Eye (tissue), 1 donor: Measurements from ENCODE around the gene CDK5RAP2.
"Not testable (repeated sequence)": the region's sequence is repeated elsewhere in the genome, so short reads cannot be mapped to it uniquely, and the experiment has no call there.

Source experiments
- DNase-seq: peaks from one replicate; pipeline ENCODE4 v3.0.0-alpha.2; 2015

CDK5RAP2 gene

DNA sequence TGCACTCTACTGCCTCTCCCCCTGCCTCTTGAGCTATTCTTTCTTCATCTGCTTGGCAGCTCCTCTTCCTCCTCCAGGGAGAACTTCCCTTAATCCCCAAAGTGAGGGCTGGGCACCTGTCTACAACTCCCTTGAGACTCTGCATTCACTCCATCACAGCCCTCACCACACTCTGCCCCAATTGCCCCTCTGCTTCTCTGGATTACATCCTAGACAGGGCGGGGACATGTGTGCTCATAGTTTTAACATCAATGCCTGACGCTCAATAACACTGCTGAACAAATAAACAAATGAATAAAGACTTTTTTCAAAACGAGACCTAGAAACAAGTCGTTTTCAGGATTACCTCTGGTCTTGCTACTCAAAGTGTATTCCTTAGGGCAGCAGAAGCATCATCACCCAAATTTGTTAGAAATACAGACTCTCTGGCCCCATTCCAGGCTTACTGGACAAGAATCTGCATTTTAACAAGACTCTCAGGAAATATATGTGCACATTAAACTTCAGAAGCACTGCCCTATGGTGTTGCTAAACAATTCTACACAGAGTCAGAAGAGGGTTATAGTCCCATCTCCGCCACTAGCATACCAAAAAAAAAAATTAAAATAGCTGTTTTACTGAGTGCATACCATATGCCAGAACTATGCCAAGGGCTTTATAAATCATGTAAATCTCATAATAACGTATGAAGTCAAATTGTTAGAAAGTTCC, 115.6 kb downstream of the CDK5RAP2 start:
- DNase-seq, result no peak

DNA sequence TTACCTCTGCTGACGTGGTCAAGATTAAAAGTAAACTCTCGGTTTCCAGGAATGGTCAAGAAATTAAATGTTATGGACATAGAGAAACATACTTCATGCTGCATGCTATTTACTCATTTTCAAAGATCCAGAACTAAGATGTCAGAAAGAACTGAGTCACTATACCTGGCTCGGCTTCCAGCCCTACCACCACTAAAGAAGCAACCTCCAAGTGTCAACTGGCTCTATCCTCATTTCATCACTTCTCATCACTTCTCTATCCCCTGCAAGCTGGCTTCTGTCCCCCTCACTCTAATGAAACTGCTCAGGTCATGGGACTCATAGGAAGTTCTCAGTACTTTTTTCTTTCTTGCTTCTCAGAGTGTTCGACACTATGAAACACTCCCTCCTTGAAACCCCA, 116.2 kb downstream of the CDK5RAP2 start:
- no peak for DNase-seq

DNA sequence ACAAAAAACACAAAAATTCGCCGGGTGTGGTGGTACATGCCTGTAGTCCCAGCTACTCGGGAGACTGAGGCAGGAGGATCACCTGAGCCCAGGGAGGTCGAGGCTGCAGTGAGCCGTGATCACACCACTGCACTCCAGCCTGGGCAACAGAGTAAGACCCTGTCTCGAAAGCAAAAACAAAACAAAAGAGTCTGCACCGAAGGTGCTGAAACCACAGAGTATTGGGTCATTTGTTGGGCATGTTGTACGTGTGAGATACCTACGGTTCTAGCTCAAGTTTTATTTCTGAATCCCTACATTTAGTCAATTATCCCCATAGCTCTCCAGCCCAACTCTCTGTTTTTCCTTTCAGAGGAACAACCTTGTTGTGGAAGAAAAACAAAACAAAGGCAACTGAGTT, 118.3 kb downstream of the CDK5RAP2 start:
- not testable (repeated sequence) for DNase-seq

DNA sequence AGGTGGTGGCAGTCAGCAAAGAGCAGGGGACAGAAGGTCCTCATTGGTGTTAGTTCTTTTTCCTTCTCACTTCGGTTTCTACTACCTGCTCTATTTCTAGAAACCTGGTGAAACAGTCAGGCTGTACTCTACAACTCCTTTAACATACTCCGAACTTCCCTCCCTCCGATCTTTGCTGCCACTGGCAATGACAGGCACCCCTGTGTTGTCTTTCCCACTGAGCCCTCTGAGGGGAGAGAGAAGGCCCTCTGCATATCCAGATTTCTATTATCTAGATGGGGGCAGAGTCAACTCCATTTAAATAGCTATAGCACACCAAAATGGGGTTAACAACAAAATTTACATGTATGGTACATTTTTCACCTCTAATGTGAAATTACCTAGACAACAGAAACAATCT, 123.7 kb downstream of the CDK5RAP2 start:
- DNase-seq, result no peak

DNA sequence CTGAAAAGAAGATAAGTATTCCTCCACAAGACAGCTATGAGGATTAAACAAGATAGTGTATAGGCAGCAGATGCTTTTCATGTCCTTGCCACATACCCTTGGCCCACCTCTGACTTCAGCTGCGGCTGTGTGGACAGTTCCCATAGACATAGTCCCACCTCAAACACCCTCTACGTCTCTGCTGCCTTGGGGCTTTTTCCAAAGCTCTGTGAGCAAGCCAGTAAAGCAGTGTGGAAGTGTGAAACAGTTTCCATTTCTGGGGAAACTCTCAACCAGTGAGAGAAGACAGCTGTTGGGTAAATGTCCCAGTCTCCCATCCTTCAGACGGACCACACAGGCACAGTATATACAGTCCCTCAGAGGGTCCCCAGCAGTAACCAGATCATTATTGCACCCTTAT, 125.5 kb downstream of the CDK5RAP2 start:
- no peak for DNase-seq

DNA sequence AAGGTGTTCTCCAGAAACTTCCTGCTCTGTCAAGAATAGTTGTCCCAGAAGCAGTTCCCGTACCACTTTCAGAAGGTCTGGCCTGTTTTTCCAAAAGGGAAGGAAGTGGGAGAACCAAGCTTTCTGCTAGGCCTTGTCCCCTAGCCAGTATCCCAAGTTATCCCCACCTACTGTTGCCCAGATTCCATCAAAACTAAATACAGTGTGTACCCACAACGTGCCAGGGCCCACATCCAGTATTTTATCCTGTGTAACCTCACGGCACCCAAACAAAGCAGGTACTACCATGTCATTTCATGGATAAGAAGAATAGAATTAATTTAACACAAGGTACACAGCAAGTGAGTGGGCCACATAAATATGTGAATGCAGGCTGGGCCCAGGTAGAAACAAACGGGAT, 126.2 kb downstream of the CDK5RAP2 start:
- no peak for DNase-seq

DNA sequence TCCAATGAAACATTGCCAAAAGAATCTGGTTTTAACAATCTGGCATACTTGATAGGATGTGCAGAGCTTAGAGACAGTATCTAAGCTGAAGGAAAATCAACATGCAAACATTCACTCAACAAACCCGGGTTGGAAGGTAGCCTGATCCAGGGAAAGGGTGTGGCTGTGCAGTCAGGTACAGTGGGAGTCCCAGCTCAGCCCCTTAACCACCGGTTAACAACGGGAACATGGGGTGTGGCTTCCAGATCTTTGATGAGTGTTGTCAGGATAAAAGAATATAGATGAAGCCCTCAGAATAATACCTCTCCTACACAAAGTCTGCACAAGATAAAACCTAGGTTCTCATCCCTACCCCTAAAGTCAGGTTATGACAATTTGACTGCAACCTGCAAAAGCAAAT, 127.3 kb downstream of the CDK5RAP2 start:
- no peak for DNase-seq

DNA sequence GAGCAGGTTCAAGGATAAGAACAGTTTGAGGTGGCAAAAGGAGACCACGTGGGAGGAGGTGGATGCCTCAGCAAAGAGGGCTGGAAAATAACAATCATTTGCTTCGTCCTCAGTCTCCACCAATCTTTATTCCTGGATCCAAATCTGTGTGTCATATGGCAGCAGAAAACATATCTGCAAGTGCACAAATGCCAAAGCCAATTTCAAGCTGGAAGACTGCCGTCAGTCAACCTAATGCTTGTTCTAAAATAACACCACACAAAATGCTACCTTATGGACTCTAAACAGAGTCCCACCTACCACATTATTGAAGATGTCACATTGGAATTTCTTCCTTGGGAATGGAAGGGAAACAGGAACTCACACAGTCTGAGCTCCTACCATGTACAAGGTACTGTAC, 129.1 kb downstream of the CDK5RAP2 start:
- no peak for DNase-seq

DNA sequence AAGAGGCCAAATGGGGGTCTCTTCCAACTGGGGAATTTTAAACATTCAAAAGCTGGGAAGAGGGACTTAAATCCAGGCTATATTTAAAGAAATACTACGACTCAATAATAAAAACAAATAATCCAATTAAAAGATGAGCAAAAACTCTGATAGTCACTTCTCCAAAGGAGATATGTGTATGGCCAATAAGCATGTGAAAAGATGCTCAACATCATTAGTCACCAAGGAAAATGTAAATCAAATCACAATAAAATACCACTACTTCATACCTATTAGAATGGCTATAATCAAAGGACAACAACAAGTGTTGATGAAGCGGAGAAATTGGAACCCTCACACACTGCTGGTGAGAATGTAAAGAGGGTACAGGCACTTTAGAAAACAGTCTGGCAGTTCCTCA, 130.4 kb downstream of the CDK5RAP2 start:
- no peak for DNase-seq

DNA sequence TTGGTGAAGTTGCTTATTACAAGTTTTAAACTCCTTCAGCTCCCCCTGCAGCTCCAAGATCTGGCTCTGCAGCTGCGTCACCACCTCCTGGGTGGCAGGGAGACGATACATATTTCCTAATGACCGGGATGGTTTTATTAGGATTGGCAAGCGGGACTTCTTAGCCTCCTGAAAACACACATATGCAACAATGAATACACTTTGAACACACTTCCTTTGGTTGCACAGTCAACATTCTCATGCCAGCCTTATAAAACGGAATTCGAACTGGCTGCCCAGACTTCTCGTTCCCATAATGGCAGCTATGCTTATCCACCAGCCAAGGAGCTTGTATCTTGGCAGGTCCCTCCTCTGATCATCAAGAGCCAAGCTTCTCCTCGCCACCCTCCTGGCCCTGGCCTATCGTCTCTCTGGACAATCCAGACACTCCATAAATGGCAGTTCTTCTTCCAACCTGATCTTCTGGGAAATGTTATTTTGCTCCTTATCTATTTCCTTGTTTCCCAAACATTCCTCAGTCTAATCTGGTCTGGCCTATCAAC, 131.9 kb downstream of the CDK5RAP2 start:
- DNase-seq, result no peak

DNA sequence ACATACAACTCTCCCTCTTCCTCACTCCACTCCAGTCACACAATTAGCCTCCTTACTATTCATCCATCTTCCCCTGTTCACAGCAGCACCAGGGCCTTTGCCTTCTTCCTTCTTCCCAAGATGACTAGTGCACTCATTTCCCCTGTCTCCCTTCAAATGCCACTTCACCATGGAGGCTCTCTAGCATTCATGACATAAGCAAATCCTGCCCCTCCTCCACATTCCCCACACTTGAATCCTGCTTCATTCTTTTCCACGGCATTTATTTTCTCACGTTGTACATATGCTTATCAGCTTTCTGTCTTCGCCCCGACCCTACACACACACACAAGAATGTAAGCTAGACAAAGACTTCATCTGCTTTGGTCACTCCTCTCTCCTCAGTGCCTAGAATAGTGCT, 133.3 kb downstream of the CDK5RAP2 start:
- no peak for DNase-seq

DNA sequence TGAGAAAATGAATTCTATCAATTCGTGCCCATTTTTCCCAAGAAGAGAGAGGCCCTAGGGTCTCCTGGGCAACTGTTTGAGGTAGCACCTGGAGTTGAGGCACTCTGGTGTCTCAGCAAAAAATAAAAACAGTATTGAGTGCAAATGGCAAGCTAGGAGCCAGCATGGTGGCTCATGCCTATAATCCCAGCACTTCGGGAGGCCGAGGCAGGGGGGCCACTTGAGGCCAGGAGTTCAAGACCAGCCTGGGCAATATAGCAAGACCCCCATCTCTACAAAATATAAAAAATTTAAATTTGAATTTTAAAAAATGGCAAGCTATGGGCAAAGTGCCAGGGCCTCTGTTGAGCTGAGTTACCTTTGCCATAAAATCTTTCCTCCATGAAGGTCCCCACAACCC, 136.0 kb downstream of the CDK5RAP2 start:
- no peak for DNase-seq

DNA sequence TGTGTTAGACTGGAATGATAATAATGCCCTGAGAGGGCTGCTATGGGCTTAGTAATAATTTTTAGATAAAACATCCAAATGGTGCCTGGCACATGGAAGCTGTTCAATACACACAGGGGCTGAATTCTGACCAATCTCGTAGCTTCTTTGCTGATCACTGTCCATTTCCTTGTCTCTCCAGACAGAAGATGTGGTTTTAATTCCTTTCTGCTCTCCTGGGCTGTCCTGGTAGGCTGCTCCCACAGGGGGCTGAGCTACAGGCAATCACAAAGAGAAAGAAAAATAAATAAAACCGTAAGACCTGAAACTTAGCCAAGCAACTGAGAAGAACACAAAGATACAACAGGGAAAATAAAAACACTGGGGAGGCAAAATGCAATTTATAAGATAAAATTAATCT, 136.5 kb downstream of the CDK5RAP2 start:
- no peak for DNase-seq

DNA sequence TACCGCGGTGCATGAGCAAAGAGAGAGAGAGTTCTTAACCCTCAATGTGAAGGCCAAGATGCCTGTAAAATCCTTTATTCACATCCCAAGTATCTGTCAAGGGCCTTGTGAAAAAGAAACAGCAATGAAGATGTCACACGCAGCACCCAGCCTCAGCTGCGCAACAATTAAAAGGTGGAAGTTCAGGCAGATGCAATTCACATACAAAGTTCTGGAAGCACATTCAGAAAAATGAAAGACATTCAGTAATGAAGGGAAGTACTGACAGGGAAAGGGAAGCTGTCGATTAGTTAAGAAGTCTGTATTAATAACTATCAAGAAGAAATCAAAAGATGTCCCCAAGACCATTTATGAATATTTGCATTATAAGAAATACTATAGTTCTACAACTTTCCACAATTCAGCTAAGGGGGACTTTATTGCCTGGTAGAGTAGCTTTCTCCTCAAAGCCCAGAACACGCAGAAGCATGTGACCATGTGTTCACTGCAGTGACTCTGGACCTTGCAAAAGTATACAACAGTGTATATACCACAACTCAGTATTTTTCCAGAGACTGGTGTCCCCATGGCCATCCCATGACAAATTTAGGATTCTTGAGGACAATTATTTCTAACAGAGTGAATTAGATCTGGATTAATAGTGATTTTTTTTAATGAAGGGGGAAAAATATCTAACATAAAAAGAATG, 137.5 kb downstream of the CDK5RAP2 start:
- no peak for DNase-seq

DNA sequence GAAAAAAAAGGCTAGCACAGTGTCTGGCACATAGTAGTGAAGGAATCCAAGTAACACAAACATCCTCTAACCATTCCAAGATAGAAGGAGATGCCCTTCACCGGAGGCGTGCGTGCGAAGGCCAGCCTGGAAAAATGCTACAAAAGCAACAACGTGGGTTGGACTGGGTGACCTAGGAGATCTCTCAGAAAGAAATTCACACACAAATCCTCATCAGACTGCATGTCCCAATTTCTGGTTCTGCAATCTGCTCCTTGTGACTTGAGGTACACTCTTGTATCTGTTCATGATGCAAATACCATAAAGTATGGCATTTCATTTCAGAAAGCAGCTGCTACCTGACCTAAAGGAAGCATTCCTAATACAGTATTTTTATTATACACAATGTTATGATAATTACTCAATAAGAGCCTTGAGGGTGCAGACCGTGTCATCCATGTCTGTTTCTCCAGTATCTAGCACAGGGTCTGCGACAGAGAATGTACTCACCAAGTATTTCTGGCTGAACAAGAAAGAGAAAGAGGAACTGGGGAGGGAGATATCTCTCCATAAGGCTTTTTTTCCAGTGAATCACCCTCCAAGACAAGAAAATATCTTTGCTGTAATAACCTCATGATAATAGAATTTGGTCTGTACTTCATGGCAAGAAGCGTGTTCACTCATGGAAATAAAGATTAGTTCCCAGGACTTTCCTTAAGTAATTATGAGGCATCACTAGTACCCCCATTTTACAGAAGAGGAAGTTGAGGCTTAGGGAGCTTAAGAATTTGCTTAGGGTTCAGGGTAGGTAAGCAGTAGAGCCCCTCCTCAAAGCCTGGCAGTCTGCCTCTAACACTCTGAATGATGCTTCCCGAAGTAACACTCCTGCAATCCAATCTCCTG, 138.3 kb downstream of the CDK5RAP2 start:
- DNase-seq, result no peak

DNA sequence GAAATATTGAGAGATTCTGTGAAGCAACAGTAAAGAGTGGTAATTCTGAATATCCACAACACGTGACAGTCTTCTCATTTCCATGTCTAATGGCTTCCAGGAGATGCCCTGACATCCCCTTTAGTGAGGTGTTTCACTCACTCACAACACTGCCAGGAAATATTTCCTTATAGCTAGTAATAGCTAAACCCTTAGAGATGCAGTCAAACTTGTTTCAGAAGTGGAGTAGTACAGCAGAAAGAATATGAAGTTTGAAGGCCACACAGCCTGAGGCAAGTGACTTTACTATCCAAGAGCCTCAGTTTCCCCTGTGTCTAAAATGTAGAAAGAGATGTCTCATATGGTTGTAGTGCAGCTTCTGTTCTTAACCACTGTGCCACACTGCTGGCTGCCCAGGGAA, 139.2 kb downstream of the CDK5RAP2 start:
- DNase-seq, result no peak

DNA sequence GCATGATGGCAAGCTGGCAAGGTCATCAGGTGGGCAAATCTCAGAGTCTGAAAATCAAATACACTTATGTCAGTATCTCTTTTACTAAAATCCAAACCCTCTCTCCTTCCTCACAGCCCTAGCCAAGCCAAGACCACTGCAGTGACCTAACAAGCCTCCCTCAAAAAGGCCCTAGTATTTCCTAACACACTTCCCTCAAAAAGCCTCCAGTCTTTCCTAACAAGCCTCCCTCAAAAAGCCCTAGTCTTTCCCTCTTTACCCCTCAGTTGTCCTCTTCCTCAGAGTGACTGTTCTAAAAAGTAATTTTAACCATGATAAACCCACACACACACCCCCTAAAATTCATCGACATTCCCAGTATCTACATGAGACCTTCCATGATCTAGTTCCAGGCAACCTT, 140.0 kb downstream of the CDK5RAP2 start:
- no peak for DNase-seq

DNA sequence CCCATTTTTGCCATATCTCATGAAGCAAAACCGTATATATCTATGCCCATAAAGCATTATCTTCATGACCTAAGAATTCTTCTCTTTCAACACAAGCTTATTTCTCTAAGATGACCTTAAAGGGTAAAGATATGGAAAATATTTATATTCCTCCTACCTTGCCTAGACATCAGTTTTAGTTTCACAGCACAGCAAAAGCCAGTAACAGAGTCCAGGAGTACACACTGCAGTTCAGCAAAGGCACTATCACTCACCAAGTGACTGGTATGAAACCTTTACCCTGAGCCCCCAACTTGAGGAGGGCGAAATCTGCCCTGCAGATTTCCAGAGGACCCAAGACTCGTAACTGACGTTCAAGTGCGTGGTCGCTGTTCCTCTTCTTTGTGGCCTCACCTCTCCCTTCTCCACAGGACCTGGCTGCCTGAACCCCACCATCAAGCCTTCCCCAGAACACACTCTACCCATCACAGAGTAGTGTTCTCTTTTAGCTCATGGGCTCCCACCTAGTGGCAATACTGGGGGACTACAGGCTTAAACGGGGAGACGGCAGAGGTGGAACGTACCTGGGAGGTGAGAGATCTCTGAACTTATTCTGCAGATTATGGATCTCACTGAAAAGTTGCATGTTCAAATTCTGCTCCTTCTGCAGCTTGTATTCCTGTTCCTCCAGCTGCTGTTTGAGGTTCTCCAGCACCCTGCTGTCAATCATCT, 141.0 kb downstream of the CDK5RAP2 start:
- DNase-seq, result no peak

DNA sequence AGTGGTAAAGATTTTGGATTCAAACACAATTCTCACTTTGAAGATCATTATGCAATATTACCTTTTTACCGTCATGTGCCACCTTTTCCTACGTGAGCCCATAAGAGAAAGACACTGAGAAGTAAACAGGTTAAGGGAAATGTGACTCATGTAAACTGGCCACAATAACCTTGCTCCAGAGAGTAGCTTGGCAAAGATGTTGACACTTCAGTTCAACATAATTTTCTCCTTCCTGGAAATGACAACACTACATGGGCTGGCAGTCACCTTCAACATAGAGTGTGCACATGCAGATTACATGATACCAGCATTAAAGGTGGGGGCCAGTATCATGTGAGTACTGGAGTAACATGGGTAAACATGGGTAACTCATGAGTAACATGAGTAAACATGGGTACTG, 141.9 kb downstream of the CDK5RAP2 start:
- DNase-seq, result no peak

DNA sequence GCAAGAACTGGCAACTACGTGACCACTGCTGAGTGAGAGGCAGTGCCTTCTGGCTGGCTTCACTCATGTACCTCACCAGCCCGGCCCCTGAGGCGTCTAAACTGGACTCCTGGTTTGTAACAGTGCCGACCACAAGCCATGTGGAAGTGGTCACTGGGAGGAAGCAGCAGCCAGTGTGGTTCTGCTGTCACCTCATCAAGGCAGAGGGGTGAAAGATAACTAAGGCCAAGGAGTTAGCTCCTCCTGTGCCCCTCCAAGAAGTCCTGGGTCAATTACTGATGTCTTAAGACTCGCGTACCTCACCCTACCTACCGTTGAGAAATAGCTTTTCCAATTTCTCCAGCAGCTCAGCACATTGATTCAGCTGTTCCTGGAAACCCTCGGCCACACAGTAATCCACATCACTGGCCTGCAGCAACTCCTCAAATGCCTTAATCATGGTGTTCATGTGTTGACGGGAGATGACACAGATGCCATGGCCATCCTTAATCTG, 142.9 kb downstream of the CDK5RAP2 start:
- DNase-seq, result no peak

DNA sequence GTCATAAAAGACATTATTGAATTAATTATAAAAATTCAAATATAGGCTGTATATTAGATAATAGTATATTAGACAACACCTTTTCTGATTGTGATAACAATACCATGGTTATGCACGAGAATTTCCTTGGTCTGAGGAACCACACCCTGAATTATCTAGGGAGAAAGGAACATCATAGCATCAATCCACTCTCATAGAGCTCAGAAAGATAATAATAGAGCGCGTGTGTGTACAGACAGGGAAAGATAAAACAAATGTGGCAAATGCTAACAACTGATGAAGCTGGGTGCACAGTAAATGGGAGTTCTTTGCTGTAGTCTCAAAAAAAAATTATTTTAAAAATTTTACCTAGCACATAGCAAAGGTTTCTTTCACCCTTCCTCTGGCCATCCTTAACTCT, 143.5 kb downstream of the CDK5RAP2 start:
- DNase-seq, result no peak

DNA sequence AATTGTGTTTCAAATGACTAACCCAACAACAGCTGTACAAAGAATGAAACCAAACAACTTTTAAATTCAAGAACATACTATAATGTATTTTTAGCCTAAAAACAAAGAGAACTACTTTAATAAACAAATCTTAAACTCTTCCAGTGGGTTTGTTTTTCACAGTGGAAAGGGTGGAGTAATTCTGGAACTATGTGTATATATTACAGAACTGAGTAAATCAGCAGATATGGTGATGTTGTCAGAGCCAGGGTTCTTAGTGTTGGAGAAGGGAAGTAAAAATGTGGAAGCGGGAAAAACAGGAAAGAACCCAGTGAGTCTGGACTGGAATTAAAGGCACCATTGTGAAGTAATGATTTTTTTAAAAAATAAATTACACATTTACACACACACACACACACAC, 144.9 kb downstream of the CDK5RAP2 start:
- DNase-seq, result no peak

DNA sequence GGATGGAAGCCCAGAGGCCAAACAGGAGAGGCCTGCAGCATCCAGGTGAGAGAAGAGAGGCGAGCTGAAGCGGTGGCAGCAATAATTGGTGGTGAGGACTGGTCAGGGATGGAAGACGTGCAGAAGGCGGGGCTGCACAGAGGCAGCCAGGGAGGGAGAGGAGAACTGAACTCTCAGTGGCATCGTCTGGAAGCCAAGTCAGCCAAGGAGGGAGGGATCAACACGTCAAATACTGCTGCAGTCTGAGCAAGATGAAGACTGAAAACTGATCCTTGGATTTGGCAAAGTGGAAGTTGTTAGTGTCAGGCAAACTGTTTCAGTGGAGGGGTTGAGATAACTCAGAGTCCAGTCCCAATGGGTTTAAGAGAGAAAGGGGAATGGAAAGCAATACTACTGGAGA, 145.4 kb downstream of the CDK5RAP2 start:
- peak; percentile 57 for DNase-seq
